Prostate gland (tissue), 2 donors: ENCODE data around the gene PRR5L. TPM values are rescaled to one million over a fixed set of nuclear protein-coding genes. Genes with fewer than 3 reads are reported as not detected.

Source experiments
- DNase-seq: peaks from one replicate; pipeline ENCODE4 v3.0.0-alpha.2; 2019; ENCODE audit warnings: low spot score
- H3K27ac ChIP-seq, 2 donors: fragments of 200-600 bp; sonication (generic); 2 replicates each; pipeline ENCODE4 v1.5.1; 2017 to 2019
- H3K27me3 ChIP-seq: fragments of 200-600 bp; sonication (generic); replicated peaks from 2 replicates; pipeline ENCODE4 v1.5.1; 2019; ENCODE audit not compliant: insufficient read depth
- H3K36me3 ChIP-seq, 2 donors: fragments of 200-600 bp; sonication (generic); 1 replicate in 1 of 2; 2 replicates in 1 of 2; pipeline versions ENCODE4 v1.5.1 to v1.8.1; 2017 to 2019
- H3K4me1 ChIP-seq: fragments of 200-600 bp; sonication (generic); replicated peaks from 2 replicates; pipeline ENCODE4 v1.5.1; 2019
- H3K4me3 ChIP-seq, 2 donors: fragments of 200-600 bp; sonication (generic); 2 replicates each; pipeline ENCODE4 v1.5.1; 2017 to 2019
- H3K9me3 ChIP-seq: fragments of 200-600 bp; sonication (generic); 2 replicates; pipeline ENCODE4 v1.5.1; 2017
- CTCF ChIP-seq, 4 experiments: fragments of 200-600 bp in 2 of 4; fragments of 450-650 bp in 2 of 4; sonication (generic) in 2 of 4; IDR thresholded peaks; 1 replicate in 3 of 4; 2 replicates in 1 of 4; pipeline ENCODE4 v1.5.1; 2016 to 2019; ENCODE audit warnings: antibody characterized with exemption in 4 of 4, mild to moderate bottlenecking in 2 of 4, moderate library complexity in 2 of 4
- POLR2A ChIP-seq: fragments of 450-650 bp; IDR thresholded peaks from one replicate; pipeline ENCODE4 v1.6.1; 2016; ENCODE audit warnings: antibody characterized with exemption, mild to moderate bottlenecking
- POLR2AphosphoS5 ChIP-seq: sonication (generic); formaldehyde crosslinking; IDR thresholded peaks from one replicate; pipeline ENCODE4 v1.6.1; 2017; ENCODE audit warnings: antibody characterized with exemption
- WGBS: methylation state at CpG from one replicate; pipeline ENCODE4 v1.1.5; 2018; 5-methylcytosine and 5-hydroxymethylcytosine counted together
- intact Hi-C: fragments of 100-400 bp; cut with DNase I; formaldehyde crosslinking; loops from one replicate; pipeline ENCODE4 v1.14.2; 2022
- total RNA-seq, 2 donors: library from RNA; depleted of rRNA; stranded (reverse); fragments of >200 nt; gene quantifications; one replicate each; pipeline ENCODE4 v1.1.0, GENCODE V29; 2016

Gene PRR5L
- total RNA-seq, 2 donors from 2014 or later: 4.0 to 10.1 TPM

DNA sequence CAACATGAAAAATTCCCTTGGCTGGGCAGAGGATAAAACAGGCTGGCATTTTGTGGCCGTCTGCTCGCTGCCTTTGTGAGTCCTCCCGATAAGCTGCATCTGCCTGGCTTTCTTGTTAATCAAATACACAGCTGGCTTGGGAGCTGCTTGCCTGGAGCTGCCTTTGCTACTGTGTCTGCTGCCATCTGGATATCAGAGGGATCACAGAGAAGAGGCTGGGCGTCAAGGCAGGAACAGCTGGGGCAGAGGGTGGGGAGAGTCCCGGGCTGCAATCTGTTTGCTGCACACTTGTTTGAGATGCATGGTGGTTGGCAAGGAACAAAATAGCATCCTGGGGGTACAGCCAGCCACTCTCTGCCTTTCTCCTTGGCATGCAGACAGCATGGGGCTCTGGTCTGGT, 42.9 kb upstream of the PRR5L start:
- no peak for DNase-seq
- intact Hi-C loops: no loop called here
- Histone ChIP-seq H3K27ac (no peak overlapping the region), H3K4me3 (no peak overlapping the region), H3K27me3 (no peaks in the 10 kb centered on the region), H3K4me1 (no peaks in the 10 kb centered on the region), H3K36me3 (no peaks in the 10 kb centered on the region), H3K9me3 (no peaks in the 10 kb centered on the region)
- TF ChIP-seq POLR2A (no peak), POLR2AphosphoS5 (no peak), CTCF (IDR thresholded peaks at IDR 0.05) (no peak)
- 41% methylated on average over 5 of the region's 5 CpGs for WGBS

- WGBS: 88% methylated on average over 1 of the region's 1 CpG
- no peak for TF ChIP-seq CTCF (IDR thresholded peaks at IDR 0.05)
- TF ChIP-seq POLR2AphosphoS5: no peak
- no peak for TF ChIP-seq POLR2A
- no peaks in the 10 kb centered on the region for H3K9me3 ChIP-seq
- no peaks in the 10 kb centered on the region for H3K36me3 ChIP-seq
- no peak overlapping the region for H3K27ac ChIP-seq
- H3K27me3 ChIP-seq: no peaks in the 10 kb centered on the region
- no peak overlapping the region for H3K4me3 ChIP-seq
- DNase-seq: no peak
- H3K4me1 ChIP-seq: no peaks in the 10 kb centered on the region
- intact Hi-C loops: loop anchor here (5.0 kb wide), 2 partner anchors 122 to 217 kb away; no protein-coding TSS in a partner anchor
Observed at GRCh38 chr11:36254713-36255112, 41.4 kb upstream of the PRR5L start.

GRCh38 chr11:36257351-36257750, 38.7 kb upstream of the PRR5L start:
- Histone ChIP-seq H3K9me3 (no peaks in the 10 kb centered on the region), H3K4me1 (no peaks in the 10 kb centered on the region), H3K27ac (no peak overlapping the region), H3K36me3 (no peaks in the 10 kb centered on the region), H3K27me3 (no peaks in the 10 kb centered on the region), H3K4me3 (no peak overlapping the region)
- intact Hi-C loops: loop anchor here (5.0 kb wide), 2 partner anchors 125 to 220 kb away; no protein-coding TSS in a partner anchor
- no peak for TF ChIP-seq POLR2AphosphoS5
- TF ChIP-seq CTCF (IDR thresholded peaks at IDR 0.05): no peak
- TF ChIP-seq POLR2A: no peak
- DNase-seq: no peak
- WGBS: 66% methylated on average over 5 of the region's 5 CpGs

GRCh38 chr11:36258730-36259360, 37.2 kb upstream of the PRR5L start:
- no peak overlapping the region for H3K4me3 ChIP-seq
- DNase-seq: peak; percentile 25
- no peak overlapping the region for H3K27ac ChIP-seq
- H3K9me3 ChIP-seq: no peaks in the 10 kb centered on the region
- H3K4me1 ChIP-seq: no peaks in the 10 kb centered on the region
- TF ChIP-seq POLR2A (no peak), POLR2AphosphoS5 (no peak), CTCF (IDR thresholded peaks at IDR 0.05) (peak in 3 of 4 experiments; percentile 38 to 53 (median 44))
- H3K27me3 ChIP-seq: no peaks in the 10 kb centered on the region
- 47% methylated on average over 12 of the region's 12 CpGs for WGBS
- intact Hi-C loops: loop anchor here (5.0 kb wide), 2 partner anchors 127 to 222 kb away; no protein-coding TSS in a partner anchor
- H3K36me3 ChIP-seq: no peaks in the 10 kb centered on the region

GRCh38 chr11:36261094-36261493, 35.0 kb upstream of the PRR5L start:
- intact Hi-C loops: no loop called here
- WGBS: 90% methylated on average over 4 of the region's 4 CpGs
- H3K9me3 ChIP-seq: no peaks in the 10 kb centered on the region
- no peaks in the 10 kb centered on the region for H3K4me1 ChIP-seq
- H3K27me3 ChIP-seq: no peaks in the 10 kb centered on the region
- no peak for TF ChIP-seq CTCF (IDR thresholded peaks at IDR 0.05)
- TF ChIP-seq POLR2AphosphoS5: no peak
- TF ChIP-seq POLR2A: no peak
- H3K4me3 ChIP-seq: no peak overlapping the region
- no peaks in the 10 kb centered on the region for H3K36me3 ChIP-seq
- DNase-seq: no peak
- no peak overlapping the region for H3K27ac ChIP-seq
